Activated CD4-positive, alpha-beta T cell treated with anti-CD3 and anti-CD28 coated beads, Interleukin-2, amount 50 U/mL, for 4 hours (primary cell): Measurements from ENCODE around the gene B3GNT3.
"Not testable (repeated sequence)": the region's sequence is repeated elsewhere in the genome, so short reads cannot be mapped to it uniquely, and the experiment has no call there.

ENCODE experiments used
- DNase-seq, 2 experiments: peaks; one replicate each; pipeline ENCODE4 v3.0.0-alpha.2; 2020

The B3GNT3 gene

GRCh38 chr19:17797424-17798201 lies 2.7 kb downstream of the B3GNT3 start:
- DNase-seq = peak; percentile 56 to 58

- not testable (repeated sequence) for DNase-seq
These were observed 3.7 kb downstream of the B3GNT3 start for GRCh38 chr19:17798599-17798998.

- DNase-seq = no peak
These were observed 7.4 kb downstream of the B3GNT3 start for GRCh38 chr19:17802137-17802858.

- no peak for DNase-seq
These were observed 8.4 kb downstream of the B3GNT3 start for GRCh38 chr19:17803264-17803896.

- DNase-seq = no peak
These were observed 10.5 kb downstream of the B3GNT3 start for GRCh38 chr19:17805427-17805826.

GRCh38 chr19:17806945-17807344 lies 12.0 kb downstream of the B3GNT3 start:
- no peak for DNase-seq

- DNase-seq = no peak
These were observed 12.9 kb downstream of the B3GNT3 start for GRCh38 chr19:17807731-17808316.

GRCh38 chr19:17811103-17811502 lies 16.2 kb downstream of the B3GNT3 start:
- DNase-seq = no peak

- no peak for DNase-seq
These were observed 16.7 kb downstream of the B3GNT3 start for GRCh38 chr19:17811681-17812080.

GRCh38 chr19:17812099-17812498 lies 17.2 kb downstream of the B3GNT3 start:
- DNase-seq = no peak

GRCh38 chr19:17817668-17818363 lies 22.9 kb downstream of the B3GNT3 start:
- no peak for DNase-seq

GRCh38 chr19:17821190-17821589 lies 26.3 kb downstream of the B3GNT3 start, which contains the start of gene INSL3:
INSL3 (minus strand) TSS chr19:17821519; CDS start chr19:17821506, 13 bp downstream.
- DNase-seq = no peak

- DNase-seq = no peak
These were observed 29.4 kb downstream of the B3GNT3 start for GRCh38 chr19:17824339-17824738.

GRCh38 chr19:17826508-17827056 lies 31.6 kb downstream of the B3GNT3 start:
- no peak for DNase-seq

- no peak for DNase-seq
These were observed 35.1 kb downstream of the B3GNT3 start for GRCh38 chr19:17829855-17830566.

- DNase-seq = peak; percentile 17 to 25
These were observed 35.9 kb downstream of the B3GNT3 start for GRCh38 chr19:17830567-17831418.

GRCh38 chr19:17831419-17831888 lies 36.5 kb downstream of the B3GNT3 start:
- no peak for DNase-seq

GRCh38 chr19:17832443-17833208 lies 37.7 kb downstream of the B3GNT3 start:
- DNase-seq = no peak

GRCh38 chr19:17834350-17835181 lies 39.6 kb downstream of the B3GNT3 start:
- DNase-seq = no peak
